Left colon (tissue), 2 donors: Measurements from ENCODE around the gene RPS6KL1. TPM values are rescaled to one million over a fixed set of nuclear protein-coding genes. Genes with fewer than 3 reads are reported as not detected.

Experiments used
- ATAC-seq: fragments of 200-7000 bp; cut with Tn5 transposase; one replicate; pipeline ENCODE4 v1.9.1; 2020; ENCODE audit warnings: mild to moderate bottlenecking, moderate library complexity
- DNase-seq, 2 donors: peaks; one replicate each; pipeline ENCODE4 v3.0.0-alpha.2; 2020
- intact Hi-C, 2 donors: fragments of 100-400 bp; cut with DNase I in 1 of 2; cut with micrococcal nuclease in 1 of 2; formaldehyde crosslinking; loops; one replicate each; pipeline versions ENCODE4 v1.11.2 to v1.14.0; 2022; cut with DNase I, micrococcal nuclease
- total RNA-seq, 2 donors: library from RNA; stranded (reverse); fragmentation: NEBNext Ultra II Directional; extraction: Animal tissue kit (Norgen Biotek cat#: 25700); gene quantifications; one replicate each; pipeline ENCODE4 v1.2.1, GENCODE V29; 2021
- donor health status: DM: no; HTN: no; CAD: no.
- donor health status: DM: yes; HTN: yes; CAD: no.

The RPS6KL1 gene
- total RNA-seq, 2 donors from 2014 or later, result 9.7 to 13.3 TPM

- DNase-seq (no peak), ATAC-seq (no peak)
- intact Hi-C loops, result no loop called here
These were observed 4.7 kb downstream of the RPS6KL1 start for GRCh38 chr14:74918380-74918779.

DNA sequence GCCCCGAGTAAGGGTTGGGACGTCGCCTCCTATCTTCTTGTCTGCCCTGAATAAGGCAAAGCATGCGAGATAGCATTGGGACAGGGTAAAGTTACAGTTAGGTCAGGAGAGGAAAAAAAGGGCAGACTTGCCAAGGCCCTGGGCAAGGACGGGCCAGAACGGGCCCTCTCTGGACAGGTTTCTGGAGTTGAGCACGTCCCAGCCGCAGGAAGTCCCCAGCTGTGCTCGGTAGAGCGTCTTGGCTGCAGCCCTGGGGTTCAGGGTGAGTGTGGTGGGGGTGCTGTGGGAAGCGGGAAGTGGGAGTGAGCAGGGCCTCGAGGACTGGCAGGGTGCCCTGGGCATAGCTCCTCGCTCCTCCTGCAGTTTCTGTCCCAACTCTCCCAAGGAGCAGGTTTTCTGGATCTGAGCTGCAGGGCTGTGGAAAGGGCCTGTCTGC, 5.4 kb downstream of the RPS6KL1 start:
- ATAC-seq (no peak), DNase-seq (no peak)
- intact Hi-C loops, result no loop called here

- ATAC-seq (no peak), DNase-seq (no peak)
- intact Hi-C loops, result no loop called here
These were observed 5.9 kb downstream of the RPS6KL1 start for GRCh38 chr14:74917178-74917543.

DNA sequence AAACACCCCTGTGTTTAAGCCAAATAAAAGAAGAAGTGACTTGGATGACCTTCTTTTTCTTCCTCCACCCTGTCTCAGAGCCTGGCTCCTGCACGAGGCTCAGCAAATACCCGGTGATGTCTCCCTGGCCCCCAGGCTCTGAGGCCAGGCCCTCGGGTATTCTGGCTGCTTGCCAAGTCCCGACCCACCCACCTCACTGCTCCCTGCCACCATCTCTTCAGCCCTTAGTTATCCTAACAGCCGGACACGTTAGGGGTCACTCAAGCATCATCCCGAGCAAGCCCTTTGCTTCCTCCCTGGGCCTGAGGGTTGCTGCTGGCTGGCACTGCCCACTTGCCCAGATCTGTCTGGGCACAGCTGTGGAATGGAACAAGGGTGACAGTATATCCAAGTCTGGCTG, 7.2 kb downstream of the RPS6KL1 start:
- intact Hi-C loops, result no loop called here
- DNase-seq (no peak), ATAC-seq (no peak)

DNA sequence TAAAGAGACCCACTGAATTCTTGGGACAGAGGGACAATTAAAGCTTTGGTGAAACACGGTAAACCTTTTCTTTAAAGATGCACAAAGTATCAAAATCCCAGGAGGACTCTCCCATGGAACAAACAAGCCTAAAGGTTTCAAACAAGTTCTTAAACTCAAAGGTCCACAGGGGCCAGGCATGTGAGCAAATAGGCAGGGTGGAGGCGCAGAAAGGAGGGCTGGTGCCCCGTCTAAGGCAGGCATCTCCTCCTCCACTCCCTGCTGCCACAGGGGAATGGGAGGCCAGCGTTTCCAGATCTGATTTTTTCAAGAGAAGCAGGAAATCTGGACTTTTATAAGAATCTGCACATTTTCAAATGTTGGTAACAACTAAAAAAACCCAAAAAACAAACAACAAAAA, 7.6 kb downstream of the RPS6KL1 start:
- ATAC-seq (no peak), DNase-seq (no peak)
- intact Hi-C loops, result no loop called here

- intact Hi-C loops, result no loop called here
- peak; percentile 50 to 52 for DNase-seq
- peak; percentile 48 for ATAC-seq
These were observed 9.0 kb downstream of the RPS6KL1 start for GRCh38 chr14:74913986-74914573.

GRCh38 chr14:74913393-74913910, 9.6 kb downstream of the RPS6KL1 start:
- no peak for DNase-seq
- intact Hi-C loops, result no loop called here
- ATAC-seq, result no peak

DNA sequence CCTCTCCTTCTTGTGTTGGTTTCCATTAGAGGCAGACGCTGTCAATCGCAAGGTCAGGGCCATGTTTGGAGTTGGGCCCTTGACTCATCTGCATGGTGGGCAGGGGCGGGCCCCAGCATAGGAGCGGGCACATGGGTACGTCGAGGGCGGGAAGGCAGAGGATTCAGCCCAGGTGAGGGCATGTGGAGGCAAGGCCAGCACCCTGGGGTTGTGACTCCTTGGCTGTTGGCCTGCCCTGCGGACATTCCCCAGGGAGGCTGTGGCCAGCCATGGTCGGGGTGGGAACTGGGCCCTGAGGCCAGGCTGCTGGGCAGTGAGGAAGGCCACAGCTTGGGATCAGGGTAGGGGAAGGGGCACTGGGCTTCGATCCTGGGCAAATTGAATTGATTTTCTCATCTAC, 10.3 kb downstream of the RPS6KL1 start:
- ATAC-seq, result no peak
- no peak for DNase-seq
- intact Hi-C loops, result no loop called here

DNA sequence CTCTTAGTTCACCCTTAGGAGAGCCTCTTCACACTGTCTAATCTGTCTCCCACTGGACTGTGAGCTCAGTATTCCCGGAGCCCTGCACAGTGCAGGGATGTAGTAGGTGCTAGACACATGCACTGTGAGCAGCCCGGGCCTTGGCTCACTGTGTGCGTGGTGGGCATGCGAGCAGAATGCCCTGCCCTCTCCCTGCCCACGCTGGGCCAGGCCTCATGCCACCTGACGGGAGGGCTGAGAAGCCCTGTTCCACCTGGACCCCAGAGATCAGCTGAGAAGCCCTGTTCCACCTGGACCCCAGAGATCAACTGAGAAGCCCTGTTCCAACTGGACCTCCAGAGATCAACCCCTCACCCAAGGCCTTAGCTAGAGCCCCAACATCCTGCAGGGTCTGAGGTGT, 10.9 kb downstream of the RPS6KL1 start:
- intact Hi-C loops, result no loop called here
- DNase-seq, result no peak

GRCh38 chr14:74911704-74912103, 11.4 kb downstream of the RPS6KL1 start:
- intact Hi-C loops, result no loop called here
- ATAC-seq, result no peak
- no peak for DNase-seq

More for the DNA sequence above, 10.9 kb downstream of the RPS6KL1 start:
- ATAC-seq, result no peak

GRCh38 chr14:74911221-74911620, 11.8 kb downstream of the RPS6KL1 start:
- ATAC-seq (no peak), DNase-seq (no peak)
- intact Hi-C loops, result no loop called here

- ATAC-seq (peak; percentile 70), DNase-seq (peak; percentile 48 to 54)
- intact Hi-C loops, result no loop called here
These were observed 12.5 kb downstream of the RPS6KL1 start for GRCh38 chr14:74910556-74910955.

GRCh38 chr14:74909911-74910310, 13.1 kb downstream of the RPS6KL1 start:
- DNase-seq (no peak), ATAC-seq (no peak)
- intact Hi-C loops, result loop anchor here (5.0 kb wide), 1 partner anchor 48 kb away; no protein-coding TSS in a partner anchor

GRCh38 chr14:74909501-74909900, 13.6 kb downstream of the RPS6KL1 start:
- ATAC-seq (no peak), DNase-seq (no peak)
- intact Hi-C loops, result loop anchor here (5.0 kb wide), 1 partner anchor 47 kb away; no protein-coding TSS in a partner anchor

DNA sequence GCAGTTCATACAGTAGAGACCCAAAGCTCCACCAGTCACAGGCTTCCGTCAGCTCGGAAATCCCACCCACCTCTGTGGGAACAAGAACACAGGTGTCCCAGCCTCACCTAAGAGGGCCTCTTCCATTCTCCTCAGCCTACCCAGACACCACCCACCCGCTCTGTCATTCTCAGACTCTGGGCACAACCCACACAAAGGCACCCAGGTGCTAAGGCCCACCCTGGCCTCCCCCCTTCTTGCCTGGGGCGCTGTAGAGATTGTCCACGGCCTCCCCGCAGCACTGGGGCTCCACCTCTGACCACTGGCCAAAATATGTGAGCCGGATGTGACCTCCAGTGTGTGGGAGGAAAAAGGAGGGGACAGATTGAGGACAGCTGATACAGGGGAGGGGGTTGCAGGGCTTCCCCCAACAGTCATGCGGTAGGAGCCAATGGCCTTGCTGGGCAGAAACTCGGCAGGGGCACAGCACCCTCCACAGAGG, 14.2 kb downstream of the RPS6KL1 start:
- DNase-seq (no peak), ATAC-seq (no peak)
- intact Hi-C loops, result loop anchor here (5.0 kb wide), 1 partner anchor 47 kb away; no protein-coding TSS in a partner anchor

DNA sequence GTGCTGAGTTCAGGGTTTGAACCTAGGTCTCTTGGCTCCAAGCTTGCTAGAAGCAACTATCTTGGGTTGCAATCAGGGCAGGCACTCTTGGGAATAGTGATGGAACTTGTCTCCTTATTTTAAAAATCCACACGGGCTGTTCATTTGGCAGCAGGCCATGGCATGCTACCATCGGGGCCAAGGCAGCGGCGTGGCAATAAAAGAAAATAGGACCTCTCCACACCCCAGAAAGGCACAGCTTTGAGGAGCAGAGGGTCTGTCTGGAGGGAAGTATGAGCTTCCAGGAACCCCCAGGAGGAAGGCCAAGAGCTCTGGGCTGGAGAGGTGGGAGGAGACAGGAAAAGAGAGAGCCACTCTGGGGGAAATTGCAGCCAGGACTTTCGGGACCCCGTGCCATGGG, 15.3 kb downstream of the RPS6KL1 start:
- no peak for DNase-seq
- intact Hi-C loops, result loop anchor here (5.0 kb wide), 1 partner anchor 45 kb away; no protein-coding TSS in a partner anchor
- ATAC-seq, result no peak

DNA sequence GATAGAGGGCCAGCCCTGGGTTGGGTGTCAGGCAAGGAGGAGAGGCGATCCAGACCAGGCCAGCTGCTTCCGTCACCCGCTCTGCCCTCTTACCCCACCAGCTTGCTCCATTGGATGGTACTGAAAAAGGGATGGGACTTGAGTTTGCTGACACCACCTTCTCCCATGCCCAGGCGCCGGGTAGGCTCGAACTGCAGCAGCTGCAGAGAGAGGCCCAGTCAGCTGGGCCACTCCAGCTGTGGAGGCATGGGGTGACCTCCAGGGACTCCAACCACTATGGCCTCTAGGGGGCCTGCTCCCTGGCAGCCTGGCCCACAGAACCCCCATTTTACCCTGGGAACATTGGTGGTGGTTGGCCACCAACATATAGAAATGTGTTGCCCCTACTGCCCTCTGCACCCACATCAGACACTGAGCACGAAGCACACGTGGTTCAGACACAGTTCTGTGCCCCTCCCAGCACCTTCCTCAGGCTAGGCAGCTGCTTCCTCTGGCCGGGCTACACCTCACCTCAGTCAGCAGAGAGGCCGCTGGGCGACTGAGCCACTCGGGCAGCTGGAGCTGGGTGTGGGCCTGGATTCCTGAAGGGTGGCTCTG, 16.0 kb downstream of the RPS6KL1 start:
- ATAC-seq (peak; percentile 66), DNase-seq (peak; percentile 49 to 51)
- intact Hi-C loops, result loop anchor here (5.0 kb wide), 1 partner anchor 45 kb away; no protein-coding TSS in a partner anchor

- peak; percentile 39 for ATAC-seq
- intact Hi-C loops, result loop anchor here (5.0 kb wide), 1 partner anchor 43 kb away; no protein-coding TSS in a partner anchor
These were observed 17.4 kb downstream of the RPS6KL1 start for GRCh38 chr14:74905595-74906142.

DNA sequence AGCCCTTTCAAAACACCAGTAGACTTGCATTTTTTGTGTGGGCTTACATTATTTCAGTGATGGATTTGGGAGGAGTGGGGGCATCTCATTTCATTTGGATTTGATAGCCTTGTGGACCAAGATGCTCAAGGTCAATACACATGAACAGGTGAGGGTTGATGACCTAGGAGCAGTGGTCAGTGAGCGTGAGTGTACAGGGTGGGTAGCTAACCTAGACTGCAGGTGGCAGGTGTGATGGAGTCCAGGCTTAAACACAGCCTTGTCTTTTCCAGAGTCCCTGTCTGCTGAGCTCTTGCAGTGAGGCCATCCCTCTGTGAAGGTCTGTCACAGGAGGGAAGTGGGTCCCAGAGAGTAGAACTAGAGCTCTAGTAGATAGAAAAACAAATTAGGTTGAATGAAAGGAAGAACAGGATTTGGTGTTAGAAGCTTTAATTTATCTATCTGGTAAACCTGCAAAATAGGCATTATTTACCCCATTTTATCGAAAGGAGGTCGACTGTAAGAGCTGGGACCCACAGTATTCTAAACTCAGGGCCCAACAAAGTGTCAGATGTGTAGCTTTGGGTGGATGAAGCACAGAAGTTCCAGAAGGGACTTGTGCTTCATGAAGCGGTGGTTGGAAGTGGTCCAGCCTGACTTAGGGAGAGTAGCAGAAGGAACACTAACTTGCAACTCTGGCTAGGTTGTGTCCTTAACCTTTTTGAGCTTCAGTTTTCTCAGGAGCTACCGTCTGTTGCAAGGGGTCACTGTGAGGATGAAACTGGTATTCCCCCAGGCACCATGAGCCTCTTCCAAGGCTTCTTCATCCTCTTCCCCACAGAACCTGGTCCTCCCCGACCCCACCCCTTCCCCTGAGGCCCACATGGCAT, 18.2 kb downstream of the RPS6KL1 start:
- DNase-seq (no peak), ATAC-seq (no peak)
- intact Hi-C loops, result loop anchor here (5.0 kb wide), 1 partner anchor 43 kb away; no protein-coding TSS in a partner anchor

More at GRCh38 chr14:74905595-74906142, 17.4 kb downstream of the RPS6KL1 start:
- peak in 1 of 2 donors; percentile 84 for DNase-seq
